ENCODE data around the gene SLC30A7.

DNA sequence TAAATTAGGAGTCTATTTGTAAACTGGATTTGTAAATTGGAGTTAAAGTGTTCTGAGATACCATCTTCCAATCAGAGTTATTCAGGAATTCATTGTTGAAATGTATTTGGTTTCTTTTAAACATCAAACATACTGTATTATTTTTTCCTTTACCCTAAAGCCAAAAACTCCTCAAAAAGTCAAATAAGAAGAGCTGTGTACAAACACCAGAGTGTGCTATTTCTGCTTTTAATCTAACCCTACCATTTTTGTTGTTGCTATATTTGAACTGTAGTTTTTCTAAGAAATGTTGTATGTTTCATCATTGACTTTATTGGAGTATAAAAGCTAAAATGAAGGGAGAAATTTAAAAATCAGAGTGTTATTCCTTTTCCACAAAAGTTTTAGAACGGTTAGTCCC is 35.8 kb downstream of the SLC30A7 start:
- TF ChIP-seq, protein P1, sequence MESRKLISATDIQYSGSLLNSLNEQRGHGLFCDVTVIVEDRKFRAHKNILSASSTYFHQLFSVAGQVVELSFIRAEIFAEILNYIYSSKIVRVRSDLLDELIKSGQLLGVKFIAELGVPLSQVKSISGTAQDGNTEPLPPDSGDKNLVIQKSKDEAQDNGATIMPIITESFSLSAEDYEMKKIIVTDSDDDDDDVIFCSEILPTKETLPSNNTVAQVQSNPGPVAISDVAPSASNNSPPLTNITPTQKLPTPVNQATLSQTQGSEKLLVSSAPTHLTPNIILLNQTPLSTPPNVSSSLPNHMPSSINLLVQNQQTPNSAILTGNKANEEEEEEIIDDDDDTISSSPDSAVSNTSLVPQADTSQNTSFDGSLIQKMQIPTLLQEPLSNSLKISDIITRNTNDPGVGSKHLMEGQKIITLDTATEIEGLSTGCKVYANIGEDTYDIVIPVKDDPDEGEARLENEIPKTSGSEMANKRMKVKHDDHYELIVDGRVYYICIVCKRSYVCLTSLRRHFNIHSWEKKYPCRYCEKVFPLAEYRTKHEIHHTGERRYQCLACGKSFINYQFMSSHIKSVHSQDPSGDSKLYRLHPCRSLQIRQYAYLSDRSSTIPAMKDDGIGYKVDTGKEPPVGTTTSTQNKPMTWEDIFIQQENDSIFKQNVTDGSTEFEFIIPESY (IDR thresholded peaks at IDR 0.05): no peak
- TF ChIP-seq, protein P2, sequence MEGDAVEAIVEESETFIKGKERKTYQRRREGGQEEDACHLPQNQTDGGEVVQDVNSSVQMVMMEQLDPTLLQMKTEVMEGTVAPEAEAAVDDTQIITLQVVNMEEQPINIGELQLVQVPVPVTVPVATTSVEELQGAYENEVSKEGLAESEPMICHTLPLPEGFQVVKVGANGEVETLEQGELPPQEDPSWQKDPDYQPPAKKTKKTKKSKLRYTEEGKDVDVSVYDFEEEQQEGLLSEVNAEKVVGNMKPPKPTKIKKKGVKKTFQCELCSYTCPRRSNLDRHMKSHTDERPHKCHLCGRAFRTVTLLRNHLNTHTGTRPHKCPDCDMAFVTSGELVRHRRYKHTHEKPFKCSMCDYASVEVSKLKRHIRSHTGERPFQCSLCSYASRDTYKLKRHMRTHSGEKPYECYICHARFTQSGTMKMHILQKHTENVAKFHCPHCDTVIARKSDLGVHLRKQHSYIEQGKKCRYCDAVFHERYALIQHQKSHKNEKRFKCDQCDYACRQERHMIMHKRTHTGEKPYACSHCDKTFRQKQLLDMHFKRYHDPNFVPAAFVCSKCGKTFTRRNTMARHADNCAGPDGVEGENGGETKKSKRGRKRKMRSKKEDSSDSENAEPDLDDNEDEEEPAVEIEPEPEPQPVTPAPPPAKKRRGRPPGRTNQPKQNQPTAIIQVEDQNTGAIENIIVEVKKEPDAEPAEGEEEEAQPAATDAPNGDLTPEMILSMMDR (IDR thresholded peaks at IDR 0.05; ENCODE audit: low read depth, low read length, missing input control): no peak
- TF ChIP-seq, protein P3, sequence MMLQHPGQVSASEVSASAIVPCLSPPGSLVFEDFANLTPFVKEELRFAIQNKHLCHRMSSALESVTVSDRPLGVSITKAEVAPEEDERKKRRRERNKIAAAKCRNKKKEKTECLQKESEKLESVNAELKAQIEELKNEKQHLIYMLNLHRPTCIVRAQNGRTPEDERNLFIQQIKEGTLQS (IDR thresholded peaks at IDR 0.05): no peak

Data from liver (tissue), 3 donors.